Measurements from ENCODE around the gene OR5D13.

Gene OR5D13, protein sequence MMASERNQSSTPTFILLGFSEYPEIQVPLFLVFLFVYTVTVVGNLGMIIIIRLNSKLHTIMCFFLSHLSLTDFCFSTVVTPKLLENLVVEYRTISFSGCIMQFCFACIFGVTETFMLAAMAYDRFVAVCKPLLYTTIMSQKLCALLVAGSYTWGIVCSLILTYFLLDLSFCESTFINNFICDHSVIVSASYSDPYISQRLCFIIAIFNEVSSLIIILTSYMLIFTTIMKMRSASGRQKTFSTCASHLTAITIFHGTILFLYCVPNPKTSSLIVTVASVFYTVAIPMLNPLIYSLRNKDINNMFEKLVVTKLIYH

DNA sequence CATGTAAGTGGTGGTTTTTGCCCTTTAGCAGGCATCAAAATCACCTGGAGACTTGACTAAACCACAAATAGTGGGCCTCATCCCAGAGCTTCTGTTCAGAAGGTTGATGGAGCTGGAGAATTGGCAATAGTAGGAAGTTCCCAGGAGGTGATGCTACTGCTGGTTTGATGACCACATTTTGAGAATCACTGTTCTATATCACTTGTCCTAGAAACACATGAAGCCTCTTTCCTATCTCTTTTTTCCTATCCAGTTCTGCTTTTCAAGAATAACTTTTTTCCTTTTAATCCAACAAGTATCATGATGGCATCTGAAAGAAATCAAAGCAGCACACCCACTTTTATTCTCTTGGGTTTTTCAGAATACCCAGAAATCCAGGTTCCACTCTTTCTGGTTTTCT, at the start of gene OR5D13:
Gene OR5D13 (plus strand): TSS at position 301 of the 400 bp plus-strand sequence. CDS start 0 bp downstream, at position 301.
- no peak for DNase-seq

DNA sequence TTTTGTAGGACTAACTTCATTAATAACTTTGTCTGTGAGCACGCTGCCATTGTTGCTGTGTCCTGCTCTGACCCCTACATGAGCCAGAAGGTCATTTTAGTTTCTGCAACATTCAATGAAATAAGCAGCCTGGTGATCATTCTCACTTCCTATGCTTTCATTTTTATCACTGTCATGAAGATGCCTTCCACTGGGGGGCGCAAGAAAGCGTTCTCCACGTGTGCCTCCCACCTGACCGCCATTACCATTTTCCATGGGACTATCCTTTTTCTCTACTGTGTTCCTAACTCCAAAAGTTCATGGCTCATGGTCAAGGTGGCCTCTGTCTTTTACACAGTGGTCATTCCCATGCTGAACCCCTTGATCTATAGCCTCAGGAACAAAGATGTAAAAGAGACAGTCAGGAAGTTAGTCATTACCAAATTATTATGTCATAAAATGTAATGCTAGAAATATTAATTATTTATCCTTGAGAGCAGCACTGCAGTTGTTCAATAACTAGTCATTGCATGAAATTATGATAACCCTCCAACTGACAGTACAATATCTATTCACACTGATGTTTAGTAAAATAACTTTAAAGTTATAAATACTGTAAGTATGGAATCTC, 46.4 kb upstream of the OR5D13 start:
- no peak for DNase-seq

DNA sequence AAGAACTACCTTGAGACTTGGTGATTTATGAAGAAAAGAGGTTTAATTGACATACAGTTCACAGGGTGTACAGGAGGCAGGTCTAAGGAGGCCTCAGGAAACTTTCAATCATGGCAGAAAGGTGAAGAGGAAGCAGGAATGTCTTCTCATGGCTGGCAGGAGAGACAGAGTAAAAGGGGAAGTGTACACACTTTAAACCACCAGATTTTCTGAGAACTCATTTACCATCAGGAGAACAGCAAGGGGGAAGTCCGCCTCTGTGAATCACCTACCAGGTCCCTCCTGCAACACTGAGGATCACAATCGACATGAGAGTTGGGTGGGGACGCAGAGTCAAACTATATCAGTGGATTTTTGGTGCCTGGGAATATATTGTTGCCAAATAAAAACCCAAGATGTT, 40.3 kb upstream of the OR5D13 start:
- DNase-seq, result no peak

DNA sequence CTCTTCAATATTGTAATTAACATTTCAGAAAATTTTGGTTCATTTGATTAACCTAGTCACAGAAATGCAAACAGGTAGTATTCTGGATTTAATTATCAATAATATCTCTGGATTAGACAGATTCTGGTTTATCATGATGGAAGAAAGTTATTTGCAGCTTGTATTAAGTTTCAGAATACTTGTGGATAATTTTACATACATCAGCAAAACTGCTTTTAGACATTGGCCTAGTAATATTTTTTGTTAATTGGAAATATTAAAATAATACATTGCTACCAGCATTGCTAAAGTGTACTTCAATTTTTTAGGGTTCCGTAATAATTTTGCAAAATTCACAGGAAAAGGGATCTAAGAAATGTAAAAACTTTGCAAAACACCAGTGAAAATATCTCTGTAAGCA, 18.4 kb downstream of the OR5D13 start:
- DNase-seq, result no peak

DNA sequence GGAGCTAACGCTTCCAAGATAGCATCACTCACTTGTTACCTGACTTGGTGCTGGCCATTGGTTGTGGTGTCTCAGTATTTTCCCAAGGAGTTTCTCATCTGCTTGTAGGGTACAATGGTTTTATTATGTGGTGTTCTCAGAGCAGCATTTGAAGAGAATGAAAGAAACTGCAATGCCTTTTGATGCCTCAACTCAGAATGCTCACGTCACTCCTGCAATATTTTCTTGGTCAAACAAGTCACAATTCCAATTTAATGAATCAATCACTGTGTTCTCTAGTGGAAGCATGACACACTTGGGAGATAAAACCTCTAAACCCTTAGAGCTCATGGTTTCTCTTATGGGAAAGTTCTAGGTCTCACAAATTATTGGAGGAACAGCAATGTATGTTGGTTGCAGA, 20.1 kb downstream of the OR5D13 start:
- no peak for DNase-seq

DNA sequence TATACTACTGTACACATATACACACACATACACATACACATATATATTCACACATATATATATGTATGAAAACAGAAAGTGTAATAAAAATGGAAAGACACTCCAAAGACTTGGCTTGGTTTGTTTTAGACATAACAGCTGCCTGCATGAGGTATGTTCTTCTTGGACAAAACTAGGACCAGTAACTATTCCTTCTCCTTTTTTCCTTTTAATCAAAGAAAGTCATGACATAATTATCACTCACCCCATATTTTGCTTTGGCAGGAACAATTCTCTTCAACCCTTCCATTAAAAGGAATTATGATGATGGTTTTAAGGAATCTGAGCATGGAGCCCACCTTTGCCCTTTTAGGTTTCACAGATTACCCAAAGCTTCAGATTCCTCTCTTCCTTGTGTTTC, 22.0 kb downstream of the OR5D13 start, which contains the start of gene OR5D14:
Gene OR5D14 (plus strand): TSS at position 301 of the 400 bp plus-strand sequence. CDS start 0 bp downstream, at position 301.
- DNase-seq, result no peak

DNA sequence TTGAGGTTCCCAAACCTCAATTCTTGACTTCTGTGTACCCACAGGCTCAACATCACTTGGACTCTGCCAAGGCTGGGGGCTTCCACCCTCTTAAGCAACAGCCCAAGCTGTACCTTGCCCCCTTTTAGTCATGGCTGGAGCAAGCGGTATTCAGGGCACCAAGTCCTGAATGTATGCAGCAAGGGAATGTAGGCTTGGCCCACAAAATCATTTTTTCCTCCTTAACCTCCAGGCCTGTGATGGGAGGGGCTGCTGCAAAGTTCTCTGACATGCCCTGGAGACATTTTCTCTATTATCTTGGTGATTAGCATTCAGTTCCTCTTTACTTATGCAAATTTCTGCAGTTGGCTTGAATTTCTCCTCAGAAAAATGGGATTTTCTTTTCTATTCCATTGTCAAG, 33.0 kb downstream of the OR5D13 start:
- DNase-seq, result no peak

DNA sequence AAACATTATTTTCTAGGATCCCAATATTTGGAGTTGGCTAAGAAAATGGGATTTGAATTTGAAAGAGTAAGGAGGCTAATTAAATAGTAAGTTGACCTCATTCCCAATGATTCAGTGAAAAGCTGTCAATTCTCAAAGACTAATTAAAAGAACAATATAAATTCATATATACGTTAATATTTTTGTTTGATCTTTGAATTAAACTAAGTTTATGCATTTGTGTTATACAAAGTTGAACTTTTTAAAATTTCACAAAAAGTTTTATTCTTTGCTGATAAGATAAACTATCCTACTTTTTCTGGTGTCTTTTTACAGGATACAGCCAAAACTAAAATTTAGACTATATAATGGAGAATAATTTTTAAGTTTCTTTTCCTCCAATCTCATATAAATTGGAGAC, 37.8 kb downstream of the OR5D13 start, which contains the start of gene OR5L1:
Gene OR5L1 (plus strand): TSS at position 301 of the 400 bp plus-strand sequence. CDS start 100 bp downstream, outside the sequence.
- DNase-seq, result no peak

DNA sequence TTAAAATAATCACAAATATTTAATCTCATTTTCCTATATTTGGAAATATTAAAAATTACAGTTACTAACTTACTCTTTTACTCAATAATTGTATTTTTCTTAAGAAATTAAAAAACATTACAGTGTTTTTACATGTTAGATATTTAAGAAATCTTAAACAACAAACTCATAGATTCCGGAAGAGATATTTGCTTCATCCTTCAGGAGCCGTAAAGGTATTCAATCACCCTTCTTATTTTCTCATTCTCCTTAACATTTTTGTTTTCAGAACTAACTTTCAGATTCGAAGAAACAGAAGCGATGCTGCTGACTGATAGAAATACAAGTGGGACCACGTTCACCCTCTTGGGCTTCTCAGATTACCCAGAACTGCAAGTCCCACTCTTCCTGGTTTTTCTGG, 46.1 kb downstream of the OR5D13 start, which contains the start of gene OR5D18:
Gene OR5D18 (plus strand): TSS at position 301 of the 400 bp plus-strand sequence. CDS start 0 bp downstream, at position 301.
- no peak for DNase-seq

All from SIG-M5 (cell line).